Activated CD8-positive, alpha-beta memory T cell treated with anti-CD3 and anti-CD28 coated beads, Interleukin-2, amount 50 U/mL, for 48 hours (primary cell): Measurements from ENCODE around the gene PARP1.

Source experiments
- DNase-seq: peaks from one replicate; pipeline ENCODE4 v3.0.0-alpha.2; 2020

Gene PARP1

GRCh38 chr1:226404904-226405222 lies 3.0 kb downstream of the PARP1 start:
- peak; percentile 40 for DNase-seq

DNA sequence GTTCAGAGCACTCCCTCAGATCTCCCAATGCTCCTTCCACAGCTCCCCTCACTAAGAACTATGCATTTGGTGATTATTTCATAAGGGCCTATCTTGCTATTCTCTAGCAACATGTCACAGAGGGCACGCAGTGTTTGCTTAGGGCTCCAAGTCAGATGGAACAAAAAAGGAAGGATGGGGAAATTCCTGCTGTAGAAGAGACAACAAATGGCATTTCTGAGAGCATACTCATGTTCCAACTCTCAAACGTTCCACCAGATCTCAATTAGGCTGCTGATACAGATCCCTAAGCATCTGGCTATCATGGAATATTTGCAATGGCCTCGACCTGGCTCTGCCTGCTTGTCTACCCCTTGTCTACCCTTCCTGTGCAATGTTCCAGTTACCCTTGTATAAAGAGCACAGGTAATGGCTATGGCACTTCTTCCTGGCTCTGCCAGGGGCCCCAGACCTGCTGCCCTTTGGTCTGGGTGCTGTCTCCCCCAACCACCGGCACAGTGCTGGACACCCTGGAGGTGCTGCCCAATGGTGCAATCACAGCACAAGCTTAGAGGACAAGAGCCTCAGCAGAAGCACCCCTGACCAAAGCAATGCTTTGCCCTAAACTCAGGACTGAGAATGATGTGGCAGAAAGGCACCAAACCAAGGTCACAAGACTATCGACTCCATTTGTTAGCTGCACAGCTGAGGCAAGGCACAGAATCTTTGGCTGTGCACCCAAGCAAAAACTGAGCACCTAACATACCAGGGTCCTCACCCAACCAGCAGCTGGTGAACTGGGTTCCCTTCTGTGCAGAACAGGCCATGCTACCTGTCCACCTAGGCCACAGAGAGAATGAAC lies 3.6 kb downstream of the PARP1 start:
- DNase-seq: peak; percentile 42

DNA sequence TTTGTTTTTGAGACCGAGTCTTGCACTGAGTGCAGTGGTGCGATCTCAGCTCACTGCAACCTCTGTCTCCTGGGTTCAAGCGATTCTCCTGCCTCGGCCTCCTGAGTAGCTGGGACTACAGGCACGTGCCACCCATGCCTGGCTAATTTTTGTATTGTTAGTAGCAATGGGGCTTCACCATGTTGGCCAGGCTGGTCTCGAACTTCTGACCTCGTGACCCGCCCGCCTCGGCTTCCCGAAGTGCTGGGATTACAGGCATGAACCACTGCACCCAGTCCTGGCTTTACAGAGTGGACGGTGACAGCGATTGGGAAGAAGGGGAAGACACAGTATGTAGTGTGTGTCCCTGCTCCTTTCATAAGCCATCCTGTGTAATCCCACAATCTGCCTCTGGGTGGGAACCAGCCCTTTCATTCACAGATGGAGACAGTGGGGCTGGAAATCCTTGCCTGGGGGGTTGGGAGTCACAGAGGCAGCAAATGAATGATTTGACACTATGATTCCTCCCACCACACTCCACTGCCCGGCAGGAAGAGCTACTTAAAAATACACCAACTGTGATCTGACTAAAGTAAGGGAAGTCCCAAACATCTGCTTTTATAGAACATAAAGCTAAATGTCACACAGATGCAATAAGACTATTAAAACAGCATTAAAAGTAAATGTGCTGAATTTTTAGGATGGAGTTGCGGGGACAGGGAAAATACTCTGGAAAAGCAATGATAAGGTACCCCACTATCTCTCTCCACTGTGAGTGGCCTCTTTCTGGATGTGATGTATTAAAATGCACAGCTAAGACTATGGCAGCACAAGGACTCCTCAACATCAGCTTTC lies 4.5 kb downstream of the PARP1 start:
- DNase-seq: peak; percentile 43

- peak; percentile 40 for DNase-seq
Measured at GRCh38 chr1:226402739-226403165, 5.1 kb downstream of the PARP1 start.

- peak; percentile 32 for DNase-seq
Measured at GRCh38 chr1:226401355-226402303, 6.3 kb downstream of the PARP1 start.

GRCh38 chr1:226400519-226401354 lies 7.2 kb downstream of the PARP1 start:
- no peak for DNase-seq

- DNase-seq: no peak
Measured at GRCh38 chr1:226397955-226398636, 9.8 kb downstream of the PARP1 start.

- DNase-seq: no peak
Measured at GRCh38 chr1:226397011-226397926, 10.6 kb downstream of the PARP1 start.

DNA sequence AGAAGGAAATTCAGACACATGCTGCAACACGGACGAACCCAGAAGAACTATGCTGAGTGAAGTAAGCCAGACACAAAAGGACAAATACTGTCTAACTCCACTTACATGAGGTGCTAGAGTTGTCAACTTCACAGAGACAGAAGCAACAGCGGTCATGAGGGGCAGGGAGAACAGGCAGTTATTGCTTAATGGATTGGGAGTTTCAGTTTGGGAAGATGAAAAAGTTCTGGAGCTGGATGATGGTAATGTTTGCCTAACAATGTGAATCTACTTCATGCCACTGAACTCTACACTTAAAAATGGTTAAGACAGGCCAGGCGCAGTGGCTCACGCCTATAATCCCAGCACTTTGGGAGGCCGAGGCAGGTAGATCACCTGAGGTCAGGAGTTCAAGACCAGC lies 12.1 kb downstream of the PARP1 start:
- DNase-seq: no peak

GRCh38 chr1:226394462-226394861 lies 13.4 kb downstream of the PARP1 start:
- no peak for DNase-seq

GRCh38 chr1:226390681-226391080 lies 17.2 kb downstream of the PARP1 start:
- DNase-seq: no peak

- no peak for DNase-seq
Measured at GRCh38 chr1:226388131-226388530, 19.8 kb downstream of the PARP1 start.

- no peak for DNase-seq
Measured at GRCh38 chr1:226384717-226385116, 23.2 kb downstream of the PARP1 start.

DNA sequence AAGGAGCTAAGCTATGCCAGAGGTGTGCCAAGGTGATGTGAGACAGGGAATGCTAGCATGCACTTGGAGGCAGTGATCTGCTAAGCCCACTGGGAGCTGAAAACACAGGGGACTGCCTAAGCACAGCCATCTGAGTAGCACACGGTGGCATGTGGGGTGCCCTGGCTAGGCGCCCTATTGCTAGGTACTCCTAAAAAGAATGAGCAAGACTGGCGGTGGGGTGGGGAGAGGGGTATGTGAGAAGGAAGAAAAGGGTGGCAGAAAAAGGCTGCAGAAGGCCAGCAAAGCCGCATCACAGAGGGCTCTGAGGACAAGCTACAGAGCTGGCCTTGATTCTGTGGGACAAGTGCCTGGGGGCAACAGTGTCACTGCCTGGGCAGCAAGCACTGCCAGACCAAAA lies 23.9 kb downstream of the PARP1 start:
- DNase-seq: no peak

- no peak for DNase-seq
Measured at GRCh38 chr1:226382030-226382429, 25.9 kb downstream of the PARP1 start.

- DNase-seq: no peak
Measured at GRCh38 chr1:226381226-226381998, 26.5 kb downstream of the PARP1 start.

DNA sequence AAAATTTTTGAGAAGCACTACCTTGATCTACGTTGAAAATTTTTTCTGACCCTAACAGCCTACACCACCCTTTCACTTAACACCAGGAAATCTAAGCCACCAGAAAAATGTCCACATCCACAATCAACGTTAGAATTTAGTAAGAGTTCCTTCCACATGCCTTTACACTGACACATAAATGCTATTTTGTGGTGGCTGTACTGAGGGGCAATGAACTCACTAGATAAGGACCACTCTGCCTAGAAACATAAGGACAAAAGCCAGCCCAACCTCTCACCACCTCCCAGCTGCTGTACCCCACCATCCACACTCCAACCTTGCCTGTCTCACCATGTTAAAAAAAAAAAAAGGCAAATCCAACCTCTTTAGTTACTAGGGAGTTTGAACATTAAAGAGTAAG lies 29.8 kb downstream of the PARP1 start:
- DNase-seq: no peak

DNA sequence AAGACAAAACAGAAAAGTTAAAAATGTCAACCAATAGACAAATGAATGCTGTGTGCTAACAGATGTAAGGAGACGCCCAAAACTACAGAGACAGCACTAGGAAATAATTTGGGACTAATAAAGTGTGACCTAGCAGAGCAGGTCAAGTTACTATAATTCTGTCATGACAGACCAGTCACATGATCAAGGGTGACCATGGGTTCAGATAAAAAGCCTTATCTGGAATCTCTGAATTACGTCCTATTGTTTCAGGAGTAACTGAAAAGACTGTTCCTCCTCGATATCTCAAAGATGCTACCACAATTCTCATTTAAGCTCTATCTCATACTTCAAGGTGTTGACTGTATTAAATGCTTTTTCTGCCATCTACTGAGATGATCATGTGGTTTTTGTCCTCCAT lies 31.6 kb downstream of the PARP1 start:
- no peak for DNase-seq

GRCh38 chr1:226373376-226373775 lies 34.5 kb downstream of the PARP1 start:
- no peak for DNase-seq

- DNase-seq: no peak
Measured at GRCh38 chr1:226372885-226373284, 35.0 kb downstream of the PARP1 start.
